Endothelial cell (in vitro differentiated cells): ENCODE data around the gene VRK1. TPM values are rescaled to one million over a fixed set of nuclear protein-coding genes. Genes with fewer than 3 reads are reported as not detected.

Experiments used
- DNase-seq: peaks from one replicate; pipeline ENCODE4 v3.0.0; 2021; ENCODE audit warnings: low spot score
- H3K27ac Mint-ChIP-seq: one replicate; pipeline ENCODE4 v1.8.0; 2021; ENCODE audit warnings: mixed read lengths, inconsistent platforms; ENCODE audit not compliant: unreplicated experiment
- H3K27me3 Mint-ChIP-seq: one replicate; pipeline ENCODE4 v1.8.0; 2021; ENCODE audit warnings: mild to moderate bottlenecking, moderate library complexity, mixed read lengths, inconsistent platforms; ENCODE audit not compliant: unreplicated experiment
- H3K36me3 Mint-ChIP-seq: one replicate; pipeline ENCODE4 v1.8.0; 2021; ENCODE audit warnings: mild to moderate bottlenecking, low read depth, mixed read lengths, inconsistent platforms; ENCODE audit not compliant: unreplicated experiment
- H3K4me1 Mint-ChIP-seq: one replicate; pipeline ENCODE4 v1.8.0; 2021; ENCODE audit warnings: mild to moderate bottlenecking, mixed read lengths, inconsistent platforms; ENCODE audit not compliant: unreplicated experiment
- H3K4me3 Mint-ChIP-seq: one replicate; pipeline ENCODE4 v1.8.0; 2021; ENCODE audit warnings: mild to moderate bottlenecking, mixed read lengths, inconsistent platforms; ENCODE audit not compliant: unreplicated experiment
- H3K9me3 Mint-ChIP-seq: one replicate; pipeline ENCODE4 v1.8.0; 2021; ENCODE audit warnings: mixed read lengths, inconsistent platforms; ENCODE audit not compliant: unreplicated experiment
- total RNA-seq: library from RNA; stranded (reverse); fragmentation: NEBNext Ultra II Directional; extraction: Animal tissue kit (Norgen Biotek cat#: 25700); gene quantifications from one replicate; pipeline ENCODE4 v1.2.1, GENCODE V29; 2021; ENCODE audit not compliant: unreplicated experiment
- TF ChIP-seq, protein P1 (sequence below): fragments of 200-600 bp; sonication (generic); IDR thresholded peaks from one replicate; pipeline ENCODE4 v1.5.0; 2021; ENCODE audit warnings: antibody characterized with exemption; ENCODE audit not compliant: unreplicated experiment

VRK1 gene
- total RNA-seq, 1 donor from 2014 or later = 32.0 TPM

DNA sequence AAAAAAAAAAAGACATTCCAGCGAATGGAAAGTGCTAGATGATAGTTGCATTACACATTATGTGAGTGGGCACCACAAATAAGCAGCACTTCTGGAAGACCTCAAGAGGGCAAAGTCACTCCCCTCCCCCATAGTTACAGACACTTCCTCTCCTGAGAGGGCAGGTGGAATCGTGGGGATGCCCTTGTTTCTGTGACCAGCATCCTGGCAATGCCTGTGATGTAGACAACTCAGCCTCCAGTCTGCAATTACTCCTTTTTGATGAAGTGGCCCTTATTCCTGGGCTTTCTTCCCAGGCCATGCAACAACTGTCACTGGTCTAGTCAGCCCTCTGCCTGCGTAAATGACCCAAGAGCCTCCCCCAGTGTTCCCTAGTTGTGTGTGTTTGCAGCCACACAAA lies 104.8 kb downstream of the VRK1 start:
- Mint-ChIP-seq H3K4me3 (no peak overlapping the region), H3K36me3 (no peaks in the 10 kb centered on the region), H3K4me1 (peaks cover 6% of the 10 kb centered on the region), H3K27ac (no peak overlapping the region), H3K9me3 (no peaks in the 10 kb centered on the region), H3K27me3 (no peaks in the 10 kb centered on the region)
- TF ChIP-seq, protein P1, sequence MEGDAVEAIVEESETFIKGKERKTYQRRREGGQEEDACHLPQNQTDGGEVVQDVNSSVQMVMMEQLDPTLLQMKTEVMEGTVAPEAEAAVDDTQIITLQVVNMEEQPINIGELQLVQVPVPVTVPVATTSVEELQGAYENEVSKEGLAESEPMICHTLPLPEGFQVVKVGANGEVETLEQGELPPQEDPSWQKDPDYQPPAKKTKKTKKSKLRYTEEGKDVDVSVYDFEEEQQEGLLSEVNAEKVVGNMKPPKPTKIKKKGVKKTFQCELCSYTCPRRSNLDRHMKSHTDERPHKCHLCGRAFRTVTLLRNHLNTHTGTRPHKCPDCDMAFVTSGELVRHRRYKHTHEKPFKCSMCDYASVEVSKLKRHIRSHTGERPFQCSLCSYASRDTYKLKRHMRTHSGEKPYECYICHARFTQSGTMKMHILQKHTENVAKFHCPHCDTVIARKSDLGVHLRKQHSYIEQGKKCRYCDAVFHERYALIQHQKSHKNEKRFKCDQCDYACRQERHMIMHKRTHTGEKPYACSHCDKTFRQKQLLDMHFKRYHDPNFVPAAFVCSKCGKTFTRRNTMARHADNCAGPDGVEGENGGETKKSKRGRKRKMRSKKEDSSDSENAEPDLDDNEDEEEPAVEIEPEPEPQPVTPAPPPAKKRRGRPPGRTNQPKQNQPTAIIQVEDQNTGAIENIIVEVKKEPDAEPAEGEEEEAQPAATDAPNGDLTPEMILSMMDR = no peak
- DNase-seq = no peak

DNA sequence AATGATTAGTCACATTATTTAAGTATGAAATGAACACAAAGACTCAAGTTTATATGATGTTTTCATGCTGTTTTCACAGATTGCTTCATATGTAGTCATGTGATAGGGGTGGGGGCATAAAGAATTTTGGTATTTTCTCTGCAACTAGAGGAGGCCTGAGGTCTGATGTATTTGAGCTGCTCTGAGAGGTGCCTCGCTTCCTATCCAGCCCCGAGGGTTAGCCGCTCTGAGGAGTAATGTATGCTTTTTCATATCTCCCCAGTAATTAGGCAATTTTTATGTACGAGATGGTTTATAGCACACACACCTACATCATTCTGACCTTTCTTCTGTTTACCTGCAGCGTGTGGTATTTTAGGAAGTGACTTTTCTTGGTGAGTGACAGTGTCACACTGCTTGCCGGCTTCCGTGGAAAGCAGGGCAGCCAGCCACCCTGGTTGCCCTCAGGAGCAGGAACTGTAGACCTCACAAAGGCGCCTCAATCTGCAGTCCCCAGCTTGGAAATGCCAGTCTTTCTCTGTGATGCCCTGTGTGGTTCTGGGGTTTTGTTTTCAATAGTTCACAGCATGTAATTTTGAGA lies 106.4 kb downstream of the VRK1 start:
- Mint-ChIP-seq H3K9me3 (no peaks in the 10 kb centered on the region), H3K27ac (no peak overlapping the region), H3K4me3 (no peak overlapping the region), H3K27me3 (no peaks in the 10 kb centered on the region), H3K36me3 (no peaks in the 10 kb centered on the region), H3K4me1 (peaks cover 6% of the 10 kb centered on the region)
- DNase-seq = no peak
- TF ChIP-seq, protein P1 = no peak

DNA sequence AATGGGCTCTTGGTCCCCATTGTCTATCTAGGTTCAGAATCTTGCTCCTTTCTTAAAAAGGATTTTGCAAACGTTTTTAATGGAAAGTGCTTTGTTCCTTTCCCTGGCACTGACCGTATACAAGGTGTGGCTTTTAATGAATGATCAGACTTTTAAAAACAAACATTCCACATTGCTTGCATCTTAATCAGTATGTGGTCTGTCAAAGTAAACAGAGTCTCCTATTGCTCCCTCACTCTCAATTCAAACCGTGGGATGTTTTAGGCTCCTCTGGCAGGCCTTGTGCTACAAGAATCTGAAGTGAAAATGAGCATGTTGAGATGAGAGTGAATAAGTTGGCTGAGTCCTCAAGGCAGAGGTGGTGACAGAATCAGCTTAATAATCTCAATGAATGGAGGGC lies 107.0 kb downstream of the VRK1 start:
- Mint-ChIP-seq H3K4me1 (peaks cover 6% of the 10 kb centered on the region), H3K27me3 (no peaks in the 10 kb centered on the region), H3K9me3 (no peaks in the 10 kb centered on the region), H3K27ac (no peak overlapping the region), H3K36me3 (no peaks in the 10 kb centered on the region), H3K4me3 (no peak overlapping the region)
- TF ChIP-seq, protein P1 = no peak
- DNase-seq = no peak

DNA sequence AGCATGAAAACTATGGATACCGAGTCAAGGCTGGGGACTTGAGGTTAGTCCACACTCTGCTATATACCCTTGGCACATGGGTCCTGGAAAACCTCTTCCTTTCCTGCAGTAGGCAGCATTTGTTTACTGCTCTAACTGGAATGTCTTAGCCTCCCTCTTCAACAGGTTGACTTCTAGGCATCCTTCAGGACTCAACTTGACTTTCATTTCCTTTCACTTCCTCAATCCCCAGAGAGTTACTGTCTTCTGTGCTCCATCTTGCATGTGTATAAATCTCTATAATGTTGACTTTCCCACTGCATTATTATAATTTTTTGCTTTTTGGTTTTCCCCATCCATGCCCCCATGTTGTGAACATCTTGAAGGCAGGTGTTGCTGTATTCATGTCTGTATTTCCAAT lies 107.9 kb downstream of the VRK1 start:
- Mint-ChIP-seq H3K9me3 (no peaks in the 10 kb centered on the region), H3K27ac (no peak overlapping the region), H3K4me3 (no peak overlapping the region), H3K4me1 (peaks cover 6% of the 10 kb centered on the region), H3K36me3 (no peaks in the 10 kb centered on the region), H3K27me3 (peaks cover 3% of the 10 kb centered on the region)
- TF ChIP-seq, protein P1 = no peak
- DNase-seq = no peak

DNA sequence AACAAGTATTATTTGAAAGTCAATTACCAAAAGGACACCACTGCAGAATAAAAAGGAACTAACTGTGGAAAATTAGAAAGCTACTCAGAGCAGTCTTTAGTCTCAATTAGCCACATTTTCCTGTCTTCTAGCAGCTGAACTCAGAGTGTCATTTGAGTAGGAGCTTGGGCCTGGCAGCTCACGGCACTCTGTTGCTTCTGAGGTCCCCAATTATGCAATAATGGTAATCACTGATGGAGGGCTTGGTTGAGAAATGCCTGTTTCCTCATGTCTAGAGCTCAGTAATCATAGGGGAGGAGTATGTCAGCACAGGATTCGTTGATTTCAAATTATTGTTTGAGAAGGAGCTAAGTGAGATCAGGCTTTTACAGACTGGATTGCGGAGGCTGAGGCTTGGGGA lies 108.6 kb downstream of the VRK1 start:
- no peak for DNase-seq
- no peaks in the 10 kb centered on the region for H3K36me3 Mint-ChIP-seq
- peaks cover 6% of the 10 kb centered on the region for H3K4me1 Mint-ChIP-seq
- peaks cover 4% of the 10 kb centered on the region for H3K27me3 Mint-ChIP-seq
- no peak overlapping the region for H3K4me3 Mint-ChIP-seq
- TF ChIP-seq, protein P1 = no peak
- H3K27ac Mint-ChIP-seq = no peak overlapping the region
- H3K9me3 Mint-ChIP-seq = no peaks in the 10 kb centered on the region
